ENCODE measurements around the gene ZNF24.

- TF ChIP-seq POLR2A (IDR thresholded peaks at IDR 0.05): no peak
- TF ChIP-seq CTCF (IDR thresholded peaks at IDR 0.05 in 8 of 11, conservative IDR thresholded peaks at IDR 0.05 in 3 of 11): no peak
- TF ChIP-seq POLR2AphosphoS5 (IDR thresholded peaks at IDR 0.05): no peak
Measured at GRCh38 chr18:35289293-35289692, 54.9 kb downstream of the ZNF24 start.
